CD4-positive, alpha-beta T cell (primary cell): ENCODE measurements around the gene SEC31B. TPM values are rescaled to one million over a fixed set of nuclear protein-coding genes. Genes with fewer than 3 reads are reported as not detected.

ENCODE experiments used
- ATAC-seq: fragments of 200-7000 bp; cut with Tn5 transposase; one replicate; pipeline ENCODE4 v1.10.0; 2022; ENCODE audit warnings: mild to moderate bottlenecking; ENCODE audit not compliant: poor library complexity
- CTCF ChIA-PET: fragments of 350-600 bp; sonication (Branson Sonifier 250); formaldehyde crosslinking; loops from one replicate; lab custom pipeline; 2021; ENCODE audit warnings: antibody characterized with exemption, inconsistent platforms; lab: Charles Lee
- POLR2A ChIA-PET: fragments of 350-600 bp; sonication (Branson Sonifier 250); formaldehyde crosslinking; loops from one replicate; lab custom pipeline; 2021; ENCODE audit warnings: antibody characterized with exemption, inconsistent platforms; lab: Charles Lee
- DNase-seq, 14 experiments: peaks; one replicate each; pipeline ENCODE4 v3.0.0-alpha.2; 2013 to 2020; ENCODE audit warnings: mixed read lengths in 2 of 14
- H3K27ac ChIP-seq, 2 donors: one replicate each; pipeline versions ENCODE4 v1.5.1 to v1.7.0; 2013; ENCODE audit warnings: low read length in 2 of 2, low read depth in 1 of 2, mild to moderate bottlenecking in 1 of 2
- H3K27me3 ChIP-seq, 2 experiments: 1 replicate in 1 of 2; 2 replicates in 1 of 2; pipeline versions ENCODE4 v1.6.1 to v1.7.0; 2013; ENCODE audit warnings: low read length in 2 of 2, control low read depth in 1 of 2, mild to moderate bottlenecking in 1 of 2, moderate library complexity in 1 of 2; ENCODE audit not compliant: insufficient read depth in 2 of 2, control insufficient read depth in 1 of 2
- H3K36me3 ChIP-seq: one replicate; pipeline ENCODE4 v1.6.1; 2013; ENCODE audit warnings: low read length, control low read depth; ENCODE audit not compliant: insufficient read depth
- H3K4me1 ChIP-seq: one replicate; pipeline ENCODE4 v1.6.1; 2013; ENCODE audit warnings: low read length, control low read depth; ENCODE audit not compliant: insufficient read depth
- H3K4me3 ChIP-seq: one replicate; pipeline ENCODE4 v1.5.1; 2013; ENCODE audit warnings: mild to moderate bottlenecking, low read length, moderate library complexity
- H3K9me3 ChIP-seq, 2 experiments: 1 replicate in 1 of 2; 2 replicates in 1 of 2; pipeline versions ENCODE4 v1.6.1 to v1.7.0; 2013; ENCODE audit warnings: low read length in 2 of 2, mild to moderate bottlenecking in 2 of 2, control low read depth in 1 of 2, moderate library complexity in 1 of 2; ENCODE audit not compliant: control insufficient read depth in 1 of 2, insufficient read depth in 1 of 2
- H3K27ac Mint-ChIP-seq: one replicate; pipeline ENCODE4 v1.8.0; 2020; ENCODE audit warnings: mixed read lengths
- H3K27me3 Mint-ChIP-seq: one replicate; pipeline ENCODE4 v1.8.0; 2021; ENCODE audit warnings: mixed read lengths
- H3K36me3 Mint-ChIP-seq: one replicate; pipeline ENCODE4 v1.8.0; 2021; ENCODE audit warnings: low read depth, mixed read lengths
- H3K4me1 Mint-ChIP-seq: one replicate; pipeline ENCODE4 v1.8.0; 2021; ENCODE audit warnings: low read depth, mixed read lengths
- H3K4me3 Mint-ChIP-seq: one replicate; pipeline ENCODE4 v1.8.0; 2020; ENCODE audit warnings: mild to moderate bottlenecking, mixed read lengths
- H3K9me3 Mint-ChIP-seq: one replicate; pipeline ENCODE4 v1.8.0; 2020; ENCODE audit warnings: mixed read lengths
- CTCF ChIP-seq: fragments of 200-600 bp; IDR thresholded peaks from one replicate; pipeline ENCODE4 v1.8.0; 2022; ENCODE audit warnings: antibody characterized with exemption, mild to moderate bottlenecking
- intact Hi-C, 2 experiments: fragments of 100-400 bp; cut with DNase I in 1 of 2; cut with micrococcal nuclease in 1 of 2; formaldehyde crosslinking; loops; one replicate each; pipeline versions ENCODE4 v1.15.1 to v1.9.0; 2023 to 2025; cut with DNase I, micrococcal nuclease
- total RNA-seq, 174 experiments: library from RNA in 2 of 174; stranded (reverse) in 2 of 174; gene quantifications; one replicate each; pipeline ENCODE4 v1.2.3 and lab custom pipeline; 2021 to 2026

Gene SEC31B
- total RNA-seq, 2 experiments from 2014 or later, result 49.2 to 52.1 TPM

GRCh38 chr10:100510533-100511308, 8.9 kb downstream of the SEC31B start:
- Mint-ChIP-seq H3K9me3 (no peaks in the 10 kb centered on the region), H3K4me1 (peaks cover 53% of the 10 kb centered on the region), H3K36me3 (peaks cover 40% of the 10 kb centered on the region), H3K27ac (peak overlapping the region; percentile 85), H3K27me3 (no peaks in the 10 kb centered on the region), H3K4me3 (peak overlapping the region; percentile 81)
- Histone ChIP-seq H3K9me3 (no peaks in the 10 kb centered on the region), H3K4me3 (no peak overlapping the region), H3K27me3 (no peaks in the 10 kb centered on the region), H3K4me1 (peaks cover 48% of the 10 kb centered on the region), H3K27ac (peak overlapping the region in 1 of 2 donors; percentile 19), H3K36me3 (peaks cover 25% of the 10 kb centered on the region)
- intact Hi-C loops, result loop anchor here in 1 of 2 experiments (2.0 kb wide), 1 partner anchor 24 kb away; the partner anchor contains the start of gene HIF1AN
- no peak for TF ChIP-seq CTCF
- ChIA-PET POLR2A (interaction anchor here (0.5 to 3.8 kb wide), 7 partner anchors 8 to 847 kb away, joined by 3 to 25 read pairs (median 5); partner anchors contain the start of genes HIF1AN and SEC31B), CTCF (interaction anchor here (0.6 to 6.8 kb wide), 11 partner anchors 8 to 632 kb away, joined by 3 to 67 read pairs (median 4); partner anchors contain the start of genes BLOC1S2 and HIF1AN)
- peak; percentile 90 for ATAC-seq
- peak; percentile 31 to 91 (median 60) for DNase-seq

GRCh38 chr10:100509241-100509840, 10.3 kb downstream of the SEC31B start:
- no peak for TF ChIP-seq CTCF
- Mint-ChIP-seq H3K4me1 (peaks cover 53% of the 10 kb centered on the region), H3K9me3 (no peaks in the 10 kb centered on the region), H3K27me3 (no peaks in the 10 kb centered on the region), H3K27ac (peak overlapping the region; percentile 85), H3K36me3 (peaks cover 48% of the 10 kb centered on the region), H3K4me3 (peak overlapping the region; percentile 61)
- Histone ChIP-seq H3K9me3 (no peaks in the 10 kb centered on the region), H3K27me3 (no peaks in the 10 kb centered on the region), H3K27ac (peak overlapping the region in 1 of 2 donors; percentile 36), H3K4me3 (peak overlapping the region; percentile 2), H3K36me3 (peaks cover 31% of the 10 kb centered on the region), H3K4me1 (peaks cover 48% of the 10 kb centered on the region)
- POLR2A ChIA-PET, result interaction anchor here (0.6 to 3.1 kb wide), 6 partner anchors 9 to 223 kb away, joined by 3 to 25 read pairs (median 8); partner anchors contain the start of genes HIF1AN, NDUFB8 and SEC31B
- DNase-seq (peak in 10 of 14 experiments; percentile 9 to 67 (median 44)), ATAC-seq (peak; percentile 12)
- intact Hi-C loops, result loop anchor here in 1 of 2 experiments (2.0 to 10.0 kb wide), 4 partner anchors 27 to 665 kb away; no protein-coding TSS in a partner anchor
- CTCF ChIA-PET, result interaction anchor here (0.8 to 6.8 kb wide), 17 partner anchors 9 to 170 kb away, joined by 3 to 67 read pairs (median 4); partner anchors contain the start of genes HIF1AN and SCD

- H3K27ac ChIP-seq, result peak overlapping the region in 1 of 2 donors; percentile 36
- H3K9me3 Mint-ChIP-seq, result no peaks in the 10 kb centered on the region
- H3K4me1 ChIP-seq, result peaks cover 48% of the 10 kb centered on the region
- peaks cover 50% of the 10 kb centered on the region for H3K36me3 Mint-ChIP-seq
- H3K4me3 ChIP-seq, result peak overlapping the region; percentile 2
- peak in 10 of 14 experiments; percentile 5 to 84 (median 39) for DNase-seq
- CTCF ChIA-PET, result interaction anchor here (0.8 to 6.8 kb wide), 16 partner anchors 10 to 170 kb away, joined by 3 to 67 read pairs (median 4); partner anchors contain the start of genes HIF1AN and SCD
- peaks cover 53% of the 10 kb centered on the region for H3K4me1 Mint-ChIP-seq
- H3K27me3 ChIP-seq, result no peaks in the 10 kb centered on the region
- ATAC-seq, result peak; percentile 47
- H3K9me3 ChIP-seq, result no peaks in the 10 kb centered on the region
- H3K27ac Mint-ChIP-seq, result peak overlapping the region; percentile 85
- peak; percentile 64 for TF ChIP-seq CTCF
- POLR2A ChIA-PET, result interaction anchor here (0.5 to 3.1 kb wide), 7 partner anchors 10 to 223 kb away, joined by 3 to 25 read pairs (median 5); partner anchors contain the start of genes HIF1AN, NDUFB8 and SEC31B
- intact Hi-C loops, result loop anchor here (1.0 to 10.0 kb wide), 9 partner anchors 10 to 664 kb away; no protein-coding TSS in a partner anchor
- H3K27me3 Mint-ChIP-seq, result no peaks in the 10 kb centered on the region
- H3K36me3 ChIP-seq, result peaks cover 32% of the 10 kb centered on the region
- peak overlapping the region; percentile 61 for H3K4me3 Mint-ChIP-seq
These were observed 10.9 kb downstream of the SEC31B start for GRCh38 chr10:100508691-100509150.
